Kidney epithelial cell (primary cell): ENCODE measurements around the gene ATXN1. TPM values are rescaled to one million over a fixed set of nuclear protein-coding genes. Genes with fewer than 3 reads are reported as not detected.

ENCODE experiments used
- DNase-seq: peaks from one replicate; pipeline ENCODE4 v3.0.0-alpha.2; 2010; ENCODE audit warnings: low read depth
- H3K27me3 ChIP-seq: 2 replicates; pipeline ENCODE4 v1.6.0; 2011; ENCODE audit warnings: low read length; ENCODE audit not compliant: control insufficient read depth, insufficient read depth
- H3K36me3 ChIP-seq: 2 replicates; pipeline ENCODE4 v1.5.1; 2011; ENCODE audit warnings: low read length; ENCODE audit not compliant: control insufficient read depth, insufficient read depth
- H3K4me3 ChIP-seq: 2 replicates; pipeline ENCODE4 v1.5.1; 2011; ENCODE audit warnings: low read depth, mild to moderate bottlenecking, control low read depth, low read length
- total RNA-seq: library from RNA; depleted of rRNA; stranded (reverse); fragments of >200 nt; gene quantifications from 2 replicates; pipeline ENCODE4 v1.2.3, GENCODE V29; 2015
- TF ChIP-seq, protein P1 (sequence below): IDR thresholded peaks from 2 replicates; pipeline ENCODE4 v1.5.1; 2011; ENCODE audit warnings: mild to moderate bottlenecking, moderate library complexity, low read length, control low read depth, inconsistent platforms; ENCODE audit not compliant: insufficient read depth, poor library complexity, severe bottlenecking

The ATXN1 gene
- total RNA-seq, 1 donor from 2014 or later, result 12.5 TPM

DNA sequence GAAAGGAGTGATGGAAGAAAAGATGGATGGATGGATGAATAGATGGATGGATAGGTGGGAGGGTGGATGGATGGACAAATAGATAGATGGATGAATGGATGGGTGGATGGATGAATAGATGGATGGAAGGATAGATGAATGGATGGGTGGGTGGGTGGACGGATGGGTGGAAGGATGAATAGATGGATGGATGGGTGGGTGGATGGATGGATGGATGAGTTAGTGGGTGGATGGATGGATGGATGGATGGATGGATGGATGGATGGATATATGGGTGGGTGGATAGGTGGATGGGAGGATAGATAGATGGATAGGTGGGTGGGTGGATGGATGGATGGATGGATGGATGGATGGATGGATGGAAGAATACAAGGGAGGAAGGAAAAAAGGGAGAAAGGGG lies 82.2 kb downstream of the ATXN1 start:
- Histone ChIP-seq H3K4me3 (no peak overlapping the region), H3K36me3 (no peaks in the 10 kb centered on the region), H3K27me3 (no peaks in the 10 kb centered on the region)
- DNase-seq, result no peak
- TF ChIP-seq, protein P1, sequence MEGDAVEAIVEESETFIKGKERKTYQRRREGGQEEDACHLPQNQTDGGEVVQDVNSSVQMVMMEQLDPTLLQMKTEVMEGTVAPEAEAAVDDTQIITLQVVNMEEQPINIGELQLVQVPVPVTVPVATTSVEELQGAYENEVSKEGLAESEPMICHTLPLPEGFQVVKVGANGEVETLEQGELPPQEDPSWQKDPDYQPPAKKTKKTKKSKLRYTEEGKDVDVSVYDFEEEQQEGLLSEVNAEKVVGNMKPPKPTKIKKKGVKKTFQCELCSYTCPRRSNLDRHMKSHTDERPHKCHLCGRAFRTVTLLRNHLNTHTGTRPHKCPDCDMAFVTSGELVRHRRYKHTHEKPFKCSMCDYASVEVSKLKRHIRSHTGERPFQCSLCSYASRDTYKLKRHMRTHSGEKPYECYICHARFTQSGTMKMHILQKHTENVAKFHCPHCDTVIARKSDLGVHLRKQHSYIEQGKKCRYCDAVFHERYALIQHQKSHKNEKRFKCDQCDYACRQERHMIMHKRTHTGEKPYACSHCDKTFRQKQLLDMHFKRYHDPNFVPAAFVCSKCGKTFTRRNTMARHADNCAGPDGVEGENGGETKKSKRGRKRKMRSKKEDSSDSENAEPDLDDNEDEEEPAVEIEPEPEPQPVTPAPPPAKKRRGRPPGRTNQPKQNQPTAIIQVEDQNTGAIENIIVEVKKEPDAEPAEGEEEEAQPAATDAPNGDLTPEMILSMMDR, result no peak

DNA sequence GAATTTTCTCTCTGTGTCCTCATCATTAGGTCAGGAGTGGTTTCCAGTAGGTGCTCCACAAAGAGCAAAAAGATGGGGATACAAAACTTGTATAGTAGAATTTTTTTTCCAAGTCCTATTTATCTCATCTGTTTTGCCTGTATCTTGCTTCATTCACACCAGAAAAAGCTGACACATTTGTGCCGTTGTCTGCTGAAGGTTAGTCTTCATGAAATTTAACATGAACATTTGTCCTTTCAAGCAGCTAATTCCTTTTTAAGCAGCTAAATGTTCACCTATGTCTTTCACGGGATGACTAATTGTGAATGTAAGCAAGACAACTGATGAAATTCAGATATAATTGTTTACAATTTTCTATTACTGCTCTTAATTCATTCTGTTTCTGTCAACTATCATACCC lies 83.8 kb downstream of the ATXN1 start:
- TF ChIP-seq, protein P1, result no peak
- H3K4me3 ChIP-seq, result no peak overlapping the region
- no peak for DNase-seq

DNA sequence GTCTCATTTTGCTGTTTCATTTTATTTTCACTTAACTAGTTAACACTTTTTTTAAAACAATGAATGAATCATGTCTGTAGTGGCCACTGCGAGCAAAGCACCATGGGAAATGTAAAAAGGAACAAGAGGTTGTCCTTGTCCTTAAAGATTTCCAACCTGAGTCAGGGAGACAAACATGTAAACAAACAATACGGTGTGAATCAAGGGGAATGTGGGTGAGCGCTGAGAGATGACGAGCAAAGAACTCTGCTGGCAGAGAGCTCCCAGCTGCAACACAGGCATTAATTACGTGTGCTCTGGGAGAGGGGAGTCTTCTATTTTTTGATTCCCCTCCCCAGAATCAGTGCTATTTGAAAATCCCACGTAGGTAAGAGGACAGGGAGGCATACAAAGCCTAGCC lies 84.3 kb downstream of the ATXN1 start:
- TF ChIP-seq, protein P1, result no peak
- no peaks in the 10 kb centered on the region for H3K36me3 ChIP-seq
- H3K4me3 ChIP-seq, result no peak overlapping the region
- peak; percentile 49 for DNase-seq
- no peaks in the 10 kb centered on the region for H3K27me3 ChIP-seq

More for the DNA sequence above, 83.8 kb downstream of the ATXN1 start:
- Histone ChIP-seq H3K36me3 (no peaks in the 10 kb centered on the region), H3K27me3 (no peaks in the 10 kb centered on the region)

DNA sequence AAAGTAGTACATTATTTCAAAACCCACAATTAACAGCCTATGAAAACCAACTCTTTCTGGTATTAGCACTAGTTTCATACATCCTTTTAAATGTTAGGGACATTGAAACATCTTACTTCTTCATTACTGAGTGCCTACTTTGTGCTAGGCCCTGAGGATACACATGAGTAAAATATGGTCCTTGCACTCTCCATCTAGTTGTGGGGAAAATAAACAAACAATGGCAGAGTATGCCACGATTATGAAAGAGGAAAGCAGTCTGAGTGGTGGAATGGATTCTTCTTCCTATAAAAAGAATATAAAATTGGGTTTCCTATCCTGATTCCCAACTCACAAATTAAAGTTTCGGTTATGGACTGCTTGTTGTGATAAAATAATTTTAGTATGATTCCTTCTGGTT lies 84.9 kb downstream of the ATXN1 start:
- Histone ChIP-seq H3K4me3 (no peak overlapping the region), H3K36me3 (no peaks in the 10 kb centered on the region), H3K27me3 (no peaks in the 10 kb centered on the region)
- TF ChIP-seq, protein P1, result no peak
- no peak for DNase-seq

DNA sequence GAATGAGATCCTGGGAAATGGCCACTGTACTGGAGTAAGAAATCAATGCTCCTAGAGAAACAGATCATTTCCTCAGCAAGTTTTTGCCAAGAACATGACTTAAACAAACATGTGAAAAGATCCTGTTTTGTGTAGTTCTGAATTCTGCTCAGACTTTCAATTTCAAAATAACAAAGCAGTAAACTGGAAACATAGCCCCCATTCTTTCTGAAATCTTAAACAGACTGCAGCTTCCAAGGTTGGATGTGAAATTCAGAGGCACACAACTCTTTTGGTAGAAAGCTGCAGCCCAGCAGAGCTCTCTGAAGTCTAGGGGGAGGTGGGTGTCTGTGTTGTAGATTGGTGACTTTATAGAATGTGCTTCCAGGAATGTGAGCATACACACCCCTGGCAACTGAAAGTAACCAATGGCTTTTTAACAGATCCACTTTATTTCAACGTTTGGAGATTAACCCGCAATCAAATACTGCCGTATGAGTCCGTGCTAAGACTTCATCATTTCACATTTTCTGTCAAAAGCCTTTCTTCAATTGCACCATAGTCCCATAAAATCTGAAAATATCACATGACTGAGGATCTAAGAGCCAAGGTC lies 86.4 kb downstream of the ATXN1 start:
- H3K27me3 ChIP-seq, result no peaks in the 10 kb centered on the region
- no peak overlapping the region for H3K4me3 ChIP-seq
- TF ChIP-seq, protein P1, result no peak
- DNase-seq, result no peak
- no peaks in the 10 kb centered on the region for H3K36me3 ChIP-seq
